ENCODE data around the gene ANKFY1.

DNA sequence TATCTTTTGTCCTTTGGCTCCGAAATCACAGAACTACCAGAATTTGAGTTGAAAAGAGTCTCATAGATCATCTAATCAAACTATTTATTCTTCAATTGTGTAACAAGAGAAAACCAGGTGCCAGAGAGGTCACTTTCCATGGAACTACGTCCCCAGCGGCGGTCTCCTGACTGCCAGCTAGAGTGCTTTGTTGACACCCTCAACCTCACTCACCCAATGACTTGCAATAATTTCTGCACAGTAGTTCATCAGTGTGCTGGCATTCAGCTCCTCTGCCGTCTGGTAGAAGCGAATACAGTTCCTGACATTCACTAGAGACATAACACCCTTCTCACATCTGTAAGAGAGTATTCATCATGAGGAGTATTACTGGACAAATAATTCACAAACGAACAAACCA is 54.2 kb downstream of the ANKFY1 start:
- peak in 1 of 2 donors; percentile 16 for TF ChIP-seq POLR2A (IDR thresholded peaks at IDR 0.05)
- TF ChIP-seq, protein P1, sequence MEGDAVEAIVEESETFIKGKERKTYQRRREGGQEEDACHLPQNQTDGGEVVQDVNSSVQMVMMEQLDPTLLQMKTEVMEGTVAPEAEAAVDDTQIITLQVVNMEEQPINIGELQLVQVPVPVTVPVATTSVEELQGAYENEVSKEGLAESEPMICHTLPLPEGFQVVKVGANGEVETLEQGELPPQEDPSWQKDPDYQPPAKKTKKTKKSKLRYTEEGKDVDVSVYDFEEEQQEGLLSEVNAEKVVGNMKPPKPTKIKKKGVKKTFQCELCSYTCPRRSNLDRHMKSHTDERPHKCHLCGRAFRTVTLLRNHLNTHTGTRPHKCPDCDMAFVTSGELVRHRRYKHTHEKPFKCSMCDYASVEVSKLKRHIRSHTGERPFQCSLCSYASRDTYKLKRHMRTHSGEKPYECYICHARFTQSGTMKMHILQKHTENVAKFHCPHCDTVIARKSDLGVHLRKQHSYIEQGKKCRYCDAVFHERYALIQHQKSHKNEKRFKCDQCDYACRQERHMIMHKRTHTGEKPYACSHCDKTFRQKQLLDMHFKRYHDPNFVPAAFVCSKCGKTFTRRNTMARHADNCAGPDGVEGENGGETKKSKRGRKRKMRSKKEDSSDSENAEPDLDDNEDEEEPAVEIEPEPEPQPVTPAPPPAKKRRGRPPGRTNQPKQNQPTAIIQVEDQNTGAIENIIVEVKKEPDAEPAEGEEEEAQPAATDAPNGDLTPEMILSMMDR (IDR thresholded peaks at IDR 0.05 in 4 of 5, conservative IDR thresholded peaks at IDR 0.05 in 1 of 5) = no peak

All from gastrocnemius medialis (tissue), 4 donors.